HCEC 1CT (cell line): ENCODE data around the gene SRRM5.
A peak's percentile ranks its signal among the peaks of the same experiment; 100 is the strongest.
"Not testable (repeated sequence)": the region's sequence is repeated elsewhere in the genome, so short reads cannot be mapped to it uniquely, and the experiment has no call there.

ENCODE experiments used
- DNase-seq: peaks from one replicate; pipeline ENCODE4 v3.0.0-alpha.2; 2017

Gene SRRM5

GRCh38 chr19:43619262-43620060 lies 7.6 kb downstream of the SRRM5 start, which contains the start of gene ZNF428:
TSS of gene ZNF428 (minus strand) at chr19:43619629. CDS start at chr19:43614304, 5,325 bp downstream.
- peak; percentile 79 for DNase-seq

GRCh38 chr19:43620061-43621001 lies 8.4 kb downstream of the SRRM5 start:
- no peak for DNase-seq

GRCh38 chr19:43622070-43622469 lies 10.2 kb downstream of the SRRM5 start:
- no peak for DNase-seq

- no peak for DNase-seq
Observed at GRCh38 chr19:43622956-43623355, 11.1 kb downstream of the SRRM5 start.

GRCh38 chr19:43623889-43624670 lies 12.2 kb downstream of the SRRM5 start:
- no peak for DNase-seq

GRCh38 chr19:43624933-43625332 lies 13.0 kb downstream of the SRRM5 start:
- no peak for DNase-seq

- no peak for DNase-seq
Observed at GRCh38 chr19:43625918-43626579, 14.2 kb downstream of the SRRM5 start.

- no peak for DNase-seq
Observed at GRCh38 chr19:43626838-43627237, 14.9 kb downstream of the SRRM5 start.

- no peak for DNase-seq
Observed at GRCh38 chr19:43628646-43629326, 16.9 kb downstream of the SRRM5 start.

- DNase-seq, result no peak
Observed at GRCh38 chr19:43631491-43631890, 19.6 kb downstream of the SRRM5 start.

GRCh38 chr19:43633520-43633919 lies 21.6 kb downstream of the SRRM5 start:
- DNase-seq, result no peak

GRCh38 chr19:43634068-43634467 lies 22.2 kb downstream of the SRRM5 start:
- DNase-seq, result no peak

GRCh38 chr19:43634506-43634871 lies 22.6 kb downstream of the SRRM5 start:
- no peak for DNase-seq

- DNase-seq, result no peak
Observed at GRCh38 chr19:43634872-43635560, 23.1 kb downstream of the SRRM5 start.

- DNase-seq, result not testable (repeated sequence)
Observed at GRCh38 chr19:43635561-43635940, 23.7 kb downstream of the SRRM5 start.

- DNase-seq, result no peak
Observed at GRCh38 chr19:43636121-43636683, 24.3 kb downstream of the SRRM5 start.

- DNase-seq, result no peak
Observed at GRCh38 chr19:43638214-43638994, 26.5 kb downstream of the SRRM5 start.

GRCh38 chr19:43638995-43639518 lies 27.2 kb downstream of the SRRM5 start:
- no peak for DNase-seq

- no peak for DNase-seq
Observed at GRCh38 chr19:43639519-43640423, 27.9 kb downstream of the SRRM5 start, which contains the start of gene CADM4. TSS of gene CADM4 (minus strand) at chr19:43639850. CDS start at chr19:43639790, 60 bp downstream.
